GM12878 (cell line): ENCODE results near the gene BDNF.

ENCODE experiments used
- ATF2 ChIP-seq: IDR thresholded peaks from 2 replicates; pipeline ENCODE4 v1.6.1; 2012; ENCODE audit warnings: low read length, inconsistent platforms
- CTCF ChIP-seq, 3 experiments: IDR thresholded peaks in 2 of 3; conservative IDR thresholded peaks in 1 of 3; 2 replicates each; pipeline ENCODE4 v1.5.1; 2011; ENCODE audit warnings: low read depth in 3 of 3, low read length in 3 of 3, mild to moderate bottlenecking in 3 of 3, control low read depth in 2 of 3, moderate library complexity in 2 of 3, inconsistent platforms in 1 of 3, mixed read lengths in 1 of 3; ENCODE audit not compliant: control insufficient read depth in 2 of 3, insufficient read depth in 1 of 3; ENCODE audit errors: extremely low read depth in 1 of 3
- ELK1 ChIP-seq: IDR thresholded peaks from 2 replicates; pipeline ENCODE4 v1.6.1; 2012; ENCODE audit warnings: low read depth, low read length, improper control_type of control experiment
- EZH2 ChIP-seq: IDR thresholded peaks from 2 replicates; pipeline ENCODE4 v1.6.1; 2012; ENCODE audit warnings: low read depth, mild to moderate bottlenecking, control low read depth, inconsistent platforms, low read length, borderline replicate concordance; ENCODE audit not compliant: control insufficient read depth
- FOS ChIP-seq: IDR thresholded peaks from 3 replicates; pipeline ENCODE4 v1.6.1; 2011; ENCODE audit warnings: borderline replicate concordance; ENCODE audit not compliant: insufficient read length; ENCODE audit errors: extremely low read depth
- IKZF1 ChIP-seq: fragments of 450-650 bp; conservative IDR thresholded peaks from 2 replicates; pipeline ENCODE4 v1.6.1; 2017; ENCODE audit warnings: antibody characterized with exemption, mild to moderate bottlenecking
- MAX ChIP-seq: IDR thresholded peaks from 2 replicates; pipeline ENCODE4 v1.6.1; 2012; ENCODE audit warnings: low read depth, low read length, improper control_type of control experiment
- REST ChIP-seq: IDR thresholded peaks from 2 replicates; pipeline ENCODE4 v1.6.1; 2012; ENCODE audit warnings: mild to moderate bottlenecking, low read depth, low read length

- TF ChIP-seq CTCF (IDR thresholded peaks at IDR 0.05 in 2 of 3, conservative IDR thresholded peaks at IDR 0.05 in 1 of 3; ENCODE audit: control insufficient read depth in 2 of 3, extremely low read depth in 1 of 3, insufficient read depth in 1 of 3, low read depth in 3 of 3, low read length in 3 of 3) (no peak), REST (no peak), MAX (no peak), EZH2 (no peak), FOS (no peak), ATF2 (no peak), ELK1 (no peak), IKZF1 (no peak)
Measured at GRCh38 chr11:27660171-27660570, 40.1 kb downstream of the BDNF start.
